Measurements from ENCODE around the gene CACNA1C.

CACNA1C gene

DNA sequence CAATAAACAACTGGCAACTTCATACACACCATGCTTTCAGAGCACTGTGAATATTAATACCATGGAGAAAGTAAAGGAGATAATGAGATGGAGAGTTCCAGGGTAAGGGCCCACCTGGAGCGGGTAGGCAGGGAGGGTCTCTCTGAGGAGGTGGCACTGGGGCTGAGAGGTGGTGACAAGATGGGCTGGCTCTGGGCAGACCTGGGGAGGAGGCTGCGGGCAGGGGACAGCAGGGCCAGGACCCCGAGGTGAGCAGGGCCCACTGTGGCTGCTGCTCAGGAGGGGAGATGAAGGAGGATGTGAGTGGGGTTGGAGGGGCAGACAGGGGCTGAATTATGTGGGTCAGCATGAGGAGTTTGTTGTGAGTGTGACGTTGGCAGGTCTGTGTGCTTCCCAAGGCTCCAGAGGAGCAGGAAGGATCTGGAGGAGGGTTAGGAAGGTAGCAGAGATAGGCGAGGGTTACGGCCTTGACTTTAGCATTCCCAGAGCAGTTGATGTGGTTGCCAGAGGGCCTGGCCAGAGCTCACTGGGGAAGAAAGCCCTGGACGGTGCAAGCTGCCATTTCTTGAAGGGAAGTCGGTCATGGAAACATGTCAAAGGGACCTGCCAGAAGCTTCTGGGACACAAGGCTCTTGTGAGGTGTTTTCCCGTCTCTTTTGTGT is 88.2 kb downstream of the CACNA1C start:
- no peak overlapping the region for H3K4me3 ChIP-seq (ENCODE audit: low read depth, low read length)
- TF ChIP-seq, protein P1, sequence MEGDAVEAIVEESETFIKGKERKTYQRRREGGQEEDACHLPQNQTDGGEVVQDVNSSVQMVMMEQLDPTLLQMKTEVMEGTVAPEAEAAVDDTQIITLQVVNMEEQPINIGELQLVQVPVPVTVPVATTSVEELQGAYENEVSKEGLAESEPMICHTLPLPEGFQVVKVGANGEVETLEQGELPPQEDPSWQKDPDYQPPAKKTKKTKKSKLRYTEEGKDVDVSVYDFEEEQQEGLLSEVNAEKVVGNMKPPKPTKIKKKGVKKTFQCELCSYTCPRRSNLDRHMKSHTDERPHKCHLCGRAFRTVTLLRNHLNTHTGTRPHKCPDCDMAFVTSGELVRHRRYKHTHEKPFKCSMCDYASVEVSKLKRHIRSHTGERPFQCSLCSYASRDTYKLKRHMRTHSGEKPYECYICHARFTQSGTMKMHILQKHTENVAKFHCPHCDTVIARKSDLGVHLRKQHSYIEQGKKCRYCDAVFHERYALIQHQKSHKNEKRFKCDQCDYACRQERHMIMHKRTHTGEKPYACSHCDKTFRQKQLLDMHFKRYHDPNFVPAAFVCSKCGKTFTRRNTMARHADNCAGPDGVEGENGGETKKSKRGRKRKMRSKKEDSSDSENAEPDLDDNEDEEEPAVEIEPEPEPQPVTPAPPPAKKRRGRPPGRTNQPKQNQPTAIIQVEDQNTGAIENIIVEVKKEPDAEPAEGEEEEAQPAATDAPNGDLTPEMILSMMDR (IDR thresholded peaks at IDR 0.05; ENCODE audit: low read depth, low read length) = no peak

DNA sequence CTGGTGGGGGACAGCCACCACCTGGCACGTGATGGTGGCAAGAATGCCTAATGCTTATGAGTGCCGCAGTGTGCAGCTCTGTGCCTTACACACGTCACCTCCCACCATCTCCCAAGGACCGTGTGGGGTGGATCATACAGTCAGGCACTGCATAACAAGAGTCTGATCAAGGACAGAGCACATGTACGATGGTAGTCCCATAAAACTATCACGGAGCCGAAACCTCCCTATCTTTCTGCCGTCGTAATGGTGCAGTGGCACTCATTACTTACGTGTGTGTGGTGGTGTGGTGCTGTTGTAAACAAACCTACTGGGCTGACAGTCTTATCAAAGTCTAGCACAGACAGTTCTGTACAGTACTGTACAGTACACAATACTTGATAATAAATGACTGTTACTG is 89.3 kb downstream of the CACNA1C start:
- TF ChIP-seq, protein P1 (IDR thresholded peaks at IDR 0.05; ENCODE audit: low read depth, low read length) = no peak
- no peak overlapping the region for H3K4me3 ChIP-seq (ENCODE audit: low read depth, low read length)

DNA sequence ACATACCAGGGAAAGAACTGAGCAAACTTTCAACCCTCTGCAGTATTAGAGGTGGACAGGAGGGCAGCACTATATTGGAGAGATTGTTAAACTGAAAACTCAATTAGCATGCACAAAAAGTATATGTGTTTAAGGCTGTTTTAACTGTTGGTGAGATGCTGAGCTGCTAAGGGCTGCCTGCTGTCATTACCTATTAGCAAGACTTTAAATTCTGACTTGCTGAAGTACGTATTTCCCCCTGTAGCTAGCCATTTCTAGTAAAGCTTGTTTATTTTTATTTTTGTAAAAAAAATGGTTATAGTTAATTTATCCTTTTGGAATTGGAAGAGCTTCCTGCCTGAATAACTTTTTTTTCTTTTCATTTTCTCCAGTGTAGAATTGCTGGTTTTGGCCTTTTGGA is 92.2 kb downstream of the CACNA1C start:
- TF ChIP-seq, protein P1 (IDR thresholded peaks at IDR 0.05; ENCODE audit: low read depth, low read length) = no peak

DNA sequence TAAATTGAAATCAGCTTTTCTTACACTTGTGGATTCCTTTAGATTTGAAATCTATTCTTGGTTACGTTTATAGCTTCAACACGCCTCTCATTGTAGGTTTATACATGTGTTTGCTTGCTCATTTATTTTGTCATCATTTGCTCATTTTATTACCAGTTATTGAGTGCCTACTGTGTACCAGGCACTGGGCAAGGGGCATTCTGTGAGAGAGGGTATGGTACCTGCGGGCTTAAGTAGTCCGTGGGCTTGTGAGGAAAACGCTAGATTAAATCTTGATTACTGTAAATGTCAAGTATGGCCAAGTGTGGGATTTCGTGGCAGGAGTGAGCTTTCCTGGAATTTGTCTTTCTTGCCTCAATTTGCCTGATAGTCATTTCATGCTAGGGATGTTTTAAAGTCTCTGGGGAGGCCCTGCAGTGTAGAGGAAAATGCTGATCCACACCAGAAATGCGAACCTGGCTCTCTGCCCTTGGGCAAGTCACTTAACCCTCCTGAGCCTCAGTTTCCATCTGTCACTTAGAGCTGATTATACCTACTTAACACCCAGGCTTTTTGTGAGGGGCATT is 92.7 kb downstream of the CACNA1C start:
- TF ChIP-seq, protein P1 (IDR thresholded peaks at IDR 0.05; ENCODE audit: low read depth, low read length) = no peak
- H3K4me3 ChIP-seq (ENCODE audit: low read depth, low read length) = no peak overlapping the region

More for the DNA sequence above, 92.2 kb downstream of the CACNA1C start:
- no peak overlapping the region for H3K4me3 ChIP-seq (ENCODE audit: low read depth, low read length)

DNA sequence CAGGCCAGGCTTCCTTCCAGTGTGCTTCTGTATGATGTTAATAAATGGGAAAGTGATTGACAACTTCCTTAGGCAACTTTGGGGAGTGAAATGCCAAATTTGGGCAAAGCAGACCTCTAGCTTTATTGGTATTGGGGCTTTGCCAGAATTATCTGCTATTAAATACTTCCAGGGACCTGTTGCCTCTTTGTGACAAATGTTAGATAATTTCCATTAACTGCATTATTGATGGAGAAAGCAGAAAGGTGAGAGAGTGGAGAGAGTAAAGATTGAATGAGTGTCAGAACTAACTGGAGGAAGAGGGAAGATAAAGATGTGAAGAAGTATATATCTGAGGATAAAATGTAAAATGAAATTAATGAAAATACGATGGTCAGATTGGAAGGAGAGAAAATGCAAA is 94.5 kb downstream of the CACNA1C start:
- no peak overlapping the region for H3K4me3 ChIP-seq (ENCODE audit: low read depth, low read length)
- TF ChIP-seq, protein P1 (IDR thresholded peaks at IDR 0.05; ENCODE audit: low read depth, low read length) = no peak

DNA sequence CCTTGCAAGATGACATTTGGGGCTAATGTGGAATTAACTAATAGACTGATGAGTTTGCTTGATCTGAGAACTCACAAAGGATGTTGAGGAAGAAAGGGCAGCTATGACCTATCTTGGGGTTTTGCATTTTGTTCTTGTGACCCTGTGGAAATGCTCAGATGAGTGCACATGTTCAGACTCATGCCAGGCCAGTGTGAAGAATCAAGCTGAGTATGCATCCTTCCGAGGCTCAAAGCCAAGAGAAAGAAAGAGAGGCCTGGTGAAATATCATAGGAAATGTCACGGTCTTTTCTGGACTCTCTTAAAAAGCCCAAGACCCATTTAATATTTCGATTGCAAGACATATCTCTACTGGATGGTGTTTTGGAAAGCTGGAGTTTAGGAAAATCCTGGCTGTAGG is 96.3 kb downstream of the CACNA1C start:
- TF ChIP-seq, protein P1 (IDR thresholded peaks at IDR 0.05; ENCODE audit: low read depth, low read length) = no peak
- H3K4me3 ChIP-seq (ENCODE audit: low read depth, low read length) = no peak overlapping the region

DNA sequence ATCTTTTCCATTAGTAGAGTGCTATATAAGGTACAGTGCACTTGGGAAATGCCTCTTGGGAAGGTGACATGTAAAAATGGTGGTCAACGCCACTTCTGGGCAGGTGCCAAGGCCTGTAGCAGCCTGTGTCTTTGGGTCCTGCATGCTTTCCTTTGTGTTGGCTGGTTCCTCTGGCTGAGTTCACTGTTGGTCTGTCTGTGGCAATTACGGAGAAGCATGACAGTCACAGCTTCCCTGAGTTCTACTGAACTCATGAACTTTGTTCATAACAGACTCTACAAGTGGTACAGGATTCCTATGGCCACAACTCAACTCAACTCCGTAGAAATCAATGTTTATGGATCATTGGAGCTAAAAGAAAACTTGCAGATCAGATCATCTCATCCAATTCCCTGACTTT is 98.0 kb downstream of the CACNA1C start:
- H3K4me3 ChIP-seq (ENCODE audit: low read depth, low read length) = no peak overlapping the region
- TF ChIP-seq, protein P1 (IDR thresholded peaks at IDR 0.05; ENCODE audit: low read depth, low read length) = no peak

Data from WI38 (cell line).